GM18909 (cell line): ENCODE results near the gene UBE2J2.
A peak's percentile ranks its signal among the peaks of the same experiment; 100 is the strongest.

Source experiments
- ATAC-seq: cut with Tn5 transposase; IDR thresholded peaks from one replicate; pipeline ENCODE4 v1.9.1; 2021; ENCODE audit warnings: mild to moderate bottlenecking; ENCODE audit not compliant: unreplicated experiment, poor library complexity

The UBE2J2 gene

DNA sequence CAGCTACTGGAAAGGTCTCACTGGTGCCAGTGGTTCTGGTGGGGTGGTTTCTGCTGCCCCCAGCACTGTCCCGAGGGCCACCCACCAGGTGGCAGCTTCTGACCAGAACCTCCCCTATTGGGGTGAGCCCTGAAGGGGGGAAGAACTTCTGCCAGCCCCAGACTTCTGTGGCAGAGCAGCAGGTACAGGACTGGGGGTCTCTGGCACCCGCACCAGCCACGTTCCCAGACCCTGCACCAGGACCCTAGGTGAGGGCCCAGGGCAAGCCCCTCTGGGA is 36.4 kb upstream of the UBE2J2 start:
- ATAC-seq, result no peak

DNA sequence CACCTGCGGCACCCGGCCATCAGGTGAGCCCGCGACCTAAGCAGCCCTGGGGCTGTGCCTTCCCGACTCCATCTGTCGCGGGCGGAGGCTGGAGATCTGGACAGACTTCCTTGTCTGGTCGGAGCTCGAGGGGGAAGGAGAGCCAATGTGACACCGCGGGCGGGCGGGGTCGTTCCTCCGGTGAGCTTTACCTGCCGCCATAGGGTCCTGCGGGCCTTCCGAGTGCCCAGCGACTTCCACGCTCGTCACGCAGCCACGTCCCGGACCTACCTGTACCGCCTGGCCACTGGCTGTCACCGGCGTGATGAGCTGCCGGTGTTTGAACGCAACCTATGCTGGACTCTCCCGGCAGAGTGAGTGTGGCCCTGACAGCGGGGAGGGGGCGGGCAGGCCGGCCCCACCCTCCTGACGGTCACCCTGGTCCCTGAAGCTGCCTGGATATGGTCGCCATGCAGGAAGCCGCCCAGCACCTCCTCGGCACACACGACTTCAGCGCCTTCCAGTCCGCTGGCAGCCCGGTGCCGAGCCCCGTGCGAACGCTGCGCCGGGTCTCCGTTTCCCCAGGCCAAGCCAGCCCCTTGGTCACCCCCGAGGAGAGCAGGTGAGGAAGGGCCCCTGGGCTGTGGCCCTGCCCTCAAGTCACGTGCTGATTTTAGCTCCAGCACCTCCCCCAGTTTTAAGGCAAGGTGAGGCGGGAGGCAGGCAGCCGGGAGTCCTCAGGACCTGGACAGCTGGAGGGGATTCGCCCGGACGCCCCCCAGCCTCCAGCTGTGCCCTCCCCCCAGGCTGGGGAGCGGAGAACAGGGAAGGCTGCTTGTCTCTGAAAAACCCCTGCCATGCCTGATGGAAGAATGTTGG is 35.8 kb upstream of the UBE2J2 start:
- ATAC-seq, result no peak

DNA sequence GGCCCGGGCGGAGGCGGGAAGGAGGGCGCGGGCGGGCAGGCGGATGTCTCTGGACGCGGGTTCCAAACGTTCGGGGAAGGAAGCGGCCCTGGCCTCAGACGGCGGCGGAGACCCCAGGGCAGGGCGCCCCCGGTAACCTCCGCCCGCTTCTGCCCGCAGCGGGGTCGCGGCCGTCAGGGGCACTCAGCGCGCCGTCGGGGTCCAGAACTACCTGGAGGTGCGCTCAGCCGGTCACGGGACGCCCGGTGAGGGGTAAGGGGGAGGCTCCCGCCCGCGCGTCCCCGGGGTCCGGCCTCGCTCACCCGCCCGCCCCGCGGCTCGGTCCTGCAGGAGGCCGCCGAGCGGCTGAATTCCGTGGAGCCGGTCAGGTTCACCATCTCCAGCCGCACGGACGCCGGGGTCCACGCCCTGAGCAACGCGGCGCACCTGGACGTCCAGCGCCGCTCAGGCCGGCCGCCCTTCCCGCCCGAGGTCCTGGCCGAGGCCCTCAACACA is 35.1 kb upstream of the UBE2J2 start:
- ATAC-seq, result peak; percentile 2

DNA sequence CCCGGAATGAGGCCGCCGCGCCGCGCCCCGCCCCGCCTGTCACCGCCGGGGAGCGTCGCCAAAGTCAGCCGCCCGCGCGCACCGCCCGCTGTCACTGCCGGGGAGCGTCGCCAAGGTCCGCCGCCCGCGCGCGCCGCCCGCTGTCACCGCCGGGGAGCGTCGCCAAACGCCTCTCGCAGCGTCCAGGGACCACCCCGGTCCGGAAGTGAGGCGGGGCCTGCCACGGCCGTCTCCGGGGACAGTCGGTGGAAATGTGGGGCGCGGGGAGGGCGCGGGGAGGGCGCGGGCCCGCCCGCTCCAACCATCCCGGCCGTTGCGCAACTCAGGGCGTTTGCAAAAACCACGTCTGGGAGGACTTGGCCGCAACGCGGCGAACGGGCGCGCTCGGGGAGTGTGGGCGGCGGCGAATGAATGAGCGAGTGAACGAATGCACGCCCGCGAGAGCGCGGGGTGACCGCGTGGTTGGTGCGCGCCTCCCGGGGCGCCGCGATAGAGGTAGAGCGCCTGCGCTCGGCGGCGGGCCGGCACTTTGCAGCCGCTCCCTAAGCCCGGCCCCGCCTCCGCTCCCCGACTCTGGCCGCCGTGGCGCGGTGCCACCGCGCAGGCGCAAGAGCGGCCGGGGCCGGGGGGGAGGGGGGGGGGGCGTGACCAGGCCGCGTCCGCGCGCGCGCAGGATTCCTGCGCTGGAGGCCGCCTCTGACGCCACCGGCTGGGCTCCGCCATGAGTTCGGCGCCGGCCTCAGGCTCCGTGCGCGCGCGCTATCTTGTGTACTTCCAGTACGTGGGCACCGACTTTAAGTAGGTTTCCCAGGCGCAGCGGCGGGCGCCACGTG is 34.5 kb upstream of the UBE2J2 start, which contains the start of the genes ACAP3 and PUSL1:
Gene ACAP3 (minus strand): TSS at position 8 of the 833 bp plus-strand sequence. CDS start 115 bp downstream, outside the sequence.
Gene PUSL1 (plus strand): TSS at position 675 of the 833 bp plus-strand sequence. CDS start 47 bp downstream, at position 722.
- ATAC-seq, result peak; percentile 57

DNA sequence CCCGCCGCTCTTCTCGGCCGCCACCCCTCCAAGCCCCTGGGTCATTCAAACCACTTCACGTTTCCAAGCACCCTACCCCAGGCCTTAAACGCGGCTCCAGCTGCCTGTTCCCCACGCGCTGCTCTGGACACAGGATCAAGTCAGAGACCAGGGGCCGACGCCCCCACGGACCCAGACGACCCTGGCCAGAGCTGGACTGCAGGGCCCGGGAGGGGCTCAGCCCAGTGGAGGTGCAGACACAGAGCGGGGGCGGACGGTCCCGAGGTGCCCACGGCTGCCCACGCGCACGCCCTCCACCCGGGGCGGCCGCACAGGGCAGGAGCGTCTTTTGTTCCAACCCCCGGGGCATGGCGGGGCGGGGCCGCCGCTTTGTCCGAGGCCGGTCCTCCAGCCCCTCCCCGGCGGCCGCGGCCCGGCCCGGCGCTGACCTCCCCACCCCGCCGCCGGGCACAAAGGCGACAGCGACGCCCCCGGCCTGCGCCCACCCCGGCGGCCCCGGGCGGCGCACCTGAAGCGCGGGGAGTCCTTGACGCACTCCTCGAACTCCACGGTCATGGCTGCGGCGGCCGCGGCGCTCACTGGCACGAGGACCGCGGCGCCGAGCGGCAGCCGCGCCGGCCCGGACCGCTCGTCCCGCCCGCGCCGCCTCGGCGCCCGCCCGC is 33.7 kb upstream of the UBE2J2 start:
- peak; percentile 8 for ATAC-seq

DNA sequence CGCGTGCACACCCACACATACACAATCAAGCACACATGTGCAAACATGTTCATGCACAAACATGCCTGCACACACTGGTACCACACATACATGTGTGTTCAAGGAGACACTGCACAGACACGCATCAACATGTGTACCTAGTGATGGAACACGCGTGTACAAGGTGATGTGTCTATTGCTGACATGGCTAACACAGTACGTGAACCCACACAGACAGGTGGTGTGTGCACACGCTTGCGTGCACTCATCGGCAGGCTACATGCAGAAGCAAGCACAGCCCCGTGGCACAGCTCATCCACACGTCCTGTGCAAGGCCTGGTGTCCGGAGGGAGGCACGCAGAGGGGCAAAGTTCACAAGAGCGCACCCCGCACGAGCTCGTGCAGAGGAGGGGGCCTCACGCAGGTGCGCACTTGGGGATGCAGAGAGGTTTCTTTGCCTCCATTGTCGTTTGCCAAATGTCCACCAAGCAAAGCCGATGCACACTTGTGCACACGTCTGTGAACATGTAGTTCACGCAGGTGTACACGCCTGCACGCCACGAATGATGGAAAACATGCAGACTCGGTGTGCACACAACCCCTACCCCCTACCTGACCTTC is 33.1 kb upstream of the UBE2J2 start:
- no peak for ATAC-seq

DNA sequence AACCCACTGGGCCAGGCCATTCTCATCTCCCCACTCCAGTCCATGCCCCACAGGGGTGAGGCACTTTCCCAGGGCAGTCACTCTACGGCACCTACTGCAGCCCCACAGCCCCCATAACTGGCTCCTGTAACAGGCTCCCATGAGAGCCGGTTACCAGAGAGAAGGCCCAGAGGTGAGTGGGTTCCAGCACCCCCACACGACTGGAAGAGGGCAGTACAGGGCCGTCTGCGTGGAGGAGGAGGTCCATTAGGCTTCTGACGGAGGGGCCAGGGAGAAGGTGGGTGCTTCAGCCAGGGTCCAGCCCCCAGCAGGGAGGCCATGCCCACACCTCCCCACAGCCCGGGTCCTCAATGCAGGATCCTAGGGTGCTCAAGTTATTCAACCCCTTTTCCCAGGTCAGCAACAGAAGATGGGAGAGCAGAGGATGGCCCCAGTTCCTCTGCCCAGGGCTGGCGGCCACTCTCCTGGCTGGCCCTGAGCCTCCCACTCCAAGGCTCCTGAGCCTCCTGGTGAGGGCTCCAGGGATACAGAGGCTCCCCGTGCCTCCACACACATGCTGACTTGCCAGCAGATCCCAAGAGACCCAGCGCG is 32.5 kb upstream of the UBE2J2 start:
- no peak for ATAC-seq

DNA sequence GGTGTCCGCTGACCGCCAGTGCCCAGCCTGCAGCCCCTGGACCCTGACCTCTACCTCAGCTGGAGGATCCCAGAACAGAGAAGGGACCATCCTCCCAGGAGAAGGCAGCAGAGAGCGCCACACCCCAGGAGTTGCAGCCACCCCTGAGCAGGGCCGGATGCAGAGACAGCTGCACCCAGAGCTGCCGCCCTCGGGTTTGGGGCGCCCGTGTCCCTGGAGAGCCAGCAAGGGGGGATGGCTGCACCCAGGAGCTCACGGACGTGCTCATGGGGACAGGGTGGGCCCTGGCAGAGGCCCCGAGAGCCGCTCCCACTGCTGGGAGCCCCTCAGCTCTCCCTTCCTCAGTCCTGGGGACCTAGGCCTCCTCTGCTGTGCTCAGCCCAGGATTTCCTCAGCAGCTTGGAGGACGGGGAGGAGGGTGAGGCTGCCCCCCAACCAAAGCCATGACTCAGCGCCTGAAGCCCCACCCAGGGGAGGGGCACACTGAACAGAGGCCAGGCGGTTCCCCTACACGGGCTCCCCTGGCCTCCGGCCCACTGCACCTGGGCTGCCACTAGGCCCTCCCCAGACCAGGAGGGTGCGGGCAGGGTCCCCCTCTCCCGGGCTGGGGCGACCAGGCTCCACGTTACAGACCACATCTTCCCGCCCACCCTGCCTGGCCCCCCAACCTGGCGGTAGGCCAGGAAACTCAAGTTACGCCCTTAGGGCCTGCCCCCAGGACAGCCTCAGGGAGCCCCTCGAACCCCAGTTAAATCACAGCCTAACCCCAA is 31.8 kb upstream of the UBE2J2 start:
- no peak for ATAC-seq

DNA sequence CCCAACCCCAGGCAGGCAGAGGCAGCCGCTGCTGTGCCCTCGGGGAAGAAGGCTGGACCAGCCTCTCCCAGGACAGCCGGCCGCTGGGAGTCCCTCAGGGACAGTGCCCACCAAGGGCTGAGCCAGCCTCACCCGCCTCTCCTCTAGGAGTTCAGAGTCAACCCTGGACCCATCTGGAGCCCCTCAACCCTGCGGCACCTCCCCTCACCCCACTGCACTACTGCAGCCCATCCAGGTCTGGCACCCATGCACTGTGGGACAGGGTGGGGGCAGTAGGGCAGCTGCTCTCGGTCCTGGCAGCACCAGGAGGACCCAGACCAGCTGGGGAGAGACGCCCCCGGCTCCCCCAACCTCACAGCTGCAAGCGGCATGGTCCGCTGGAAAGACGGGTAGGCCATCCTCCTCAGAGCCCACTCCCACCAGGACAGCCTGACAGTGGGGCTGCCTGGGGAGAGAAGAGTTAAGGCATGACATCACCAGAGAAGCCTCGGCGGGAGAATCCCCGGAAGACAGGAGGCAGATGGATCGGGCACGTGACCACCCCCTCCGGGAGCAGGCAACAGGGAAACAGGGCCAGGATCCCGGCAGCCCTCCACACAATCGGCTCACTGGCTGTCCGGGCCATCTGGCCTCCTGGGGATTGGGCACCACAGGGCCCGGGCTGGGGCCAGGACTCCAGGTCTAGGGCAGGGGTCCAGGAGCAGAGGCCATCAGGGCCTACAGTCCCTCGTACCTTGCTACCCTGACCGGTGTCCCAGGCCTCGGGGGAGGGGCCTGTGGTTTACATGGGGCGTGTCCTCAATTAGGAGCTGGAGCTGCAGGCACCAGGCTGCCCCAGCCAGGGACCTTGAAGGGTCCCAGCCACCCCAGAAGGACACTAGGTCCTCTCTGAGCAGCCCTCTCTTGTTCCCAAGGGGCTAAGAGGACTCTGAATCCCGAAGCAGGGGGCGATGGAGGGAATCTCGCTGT is 31.0 kb upstream of the UBE2J2 start:
- ATAC-seq, result no peak

DNA sequence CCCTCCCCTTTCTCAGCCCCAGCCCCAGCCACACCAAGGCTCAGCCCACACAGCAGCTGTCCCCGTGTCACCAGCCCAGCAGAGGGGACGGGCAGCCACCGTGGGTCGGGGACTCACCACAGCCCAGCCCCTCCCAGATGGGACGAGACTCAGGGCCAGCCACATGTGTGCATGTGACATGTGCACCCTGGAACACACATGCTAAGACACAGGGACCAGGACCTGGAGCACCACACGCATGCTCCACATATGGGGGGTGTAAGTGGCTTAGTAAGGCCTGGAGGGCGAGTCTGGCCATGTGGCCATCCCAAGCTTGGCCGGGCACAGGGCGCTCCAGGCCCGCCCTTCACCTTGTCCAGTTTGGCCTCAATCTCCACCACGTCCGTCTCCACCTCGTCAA is 30.1 kb upstream of the UBE2J2 start:
- no peak for ATAC-seq

DNA sequence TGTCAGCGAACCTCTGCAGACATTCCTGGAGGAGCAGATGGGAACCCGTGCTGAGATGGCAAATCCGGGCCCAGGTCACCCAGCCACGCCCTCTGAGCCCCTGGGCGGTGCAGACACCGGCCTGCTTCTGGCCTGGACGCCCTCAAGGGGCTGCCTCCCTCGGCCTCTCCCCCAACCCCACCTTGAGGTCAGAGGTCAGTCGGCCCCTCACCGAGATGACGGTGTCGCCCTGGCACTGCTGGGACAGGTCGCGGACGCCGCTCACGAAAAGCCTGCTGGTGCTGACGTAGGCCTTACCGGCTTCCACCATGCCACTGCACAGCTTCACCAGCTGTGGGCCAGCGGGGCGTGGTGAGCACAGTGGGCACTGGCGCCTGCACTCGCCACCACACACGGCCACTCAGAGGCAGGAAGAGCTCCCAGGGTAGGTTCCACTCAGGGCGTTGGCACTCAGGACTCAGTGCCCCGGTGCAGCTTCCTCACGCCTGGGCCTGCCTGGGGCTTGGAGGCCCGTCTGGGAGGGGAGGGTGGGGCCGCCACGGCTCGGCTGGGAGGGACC is 29.4 kb upstream of the UBE2J2 start:
- no peak for ATAC-seq

DNA sequence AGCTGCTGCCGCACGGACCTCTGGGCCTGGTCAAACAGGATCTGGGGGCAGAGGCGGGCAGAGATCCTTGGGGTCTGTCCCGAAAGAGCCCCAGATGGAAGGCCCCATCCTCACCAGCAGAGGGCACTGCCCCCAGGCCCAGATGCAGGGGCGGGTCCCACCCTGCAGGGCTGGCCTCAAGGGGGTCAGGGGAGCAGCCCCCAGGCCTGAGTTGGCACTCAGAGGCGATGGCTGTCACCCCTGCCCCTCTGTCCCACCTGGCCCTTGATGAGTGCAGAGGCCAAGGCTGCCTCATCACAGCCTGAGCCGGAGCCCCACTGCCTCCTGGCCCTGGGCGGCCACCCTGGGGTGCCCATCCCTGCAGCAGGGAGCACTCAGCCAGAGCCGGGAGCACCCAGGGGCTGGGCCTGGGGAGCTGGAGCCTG is 28.4 kb upstream of the UBE2J2 start:
- ATAC-seq, result no peak

DNA sequence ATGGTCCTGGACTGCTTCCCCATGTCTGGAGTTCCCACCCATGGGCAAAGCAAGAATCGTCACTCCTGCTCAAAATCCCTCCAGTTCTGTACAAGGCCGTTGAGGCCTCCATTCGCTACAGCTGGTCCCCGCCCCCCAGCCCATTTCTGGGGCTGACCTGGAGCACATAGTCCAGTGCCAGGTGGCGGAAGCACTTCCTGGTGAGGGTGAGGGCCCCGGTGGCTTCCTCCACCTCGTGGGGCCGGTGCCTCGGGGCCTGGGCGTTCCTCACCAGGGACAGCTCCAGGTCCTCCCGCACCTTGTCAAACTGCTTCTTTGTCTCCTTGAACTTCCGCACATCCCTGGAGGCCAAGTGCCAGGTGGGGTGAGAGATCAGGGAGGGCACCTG is 26.7 kb upstream of the UBE2J2 start:
- no peak for ATAC-seq

DNA sequence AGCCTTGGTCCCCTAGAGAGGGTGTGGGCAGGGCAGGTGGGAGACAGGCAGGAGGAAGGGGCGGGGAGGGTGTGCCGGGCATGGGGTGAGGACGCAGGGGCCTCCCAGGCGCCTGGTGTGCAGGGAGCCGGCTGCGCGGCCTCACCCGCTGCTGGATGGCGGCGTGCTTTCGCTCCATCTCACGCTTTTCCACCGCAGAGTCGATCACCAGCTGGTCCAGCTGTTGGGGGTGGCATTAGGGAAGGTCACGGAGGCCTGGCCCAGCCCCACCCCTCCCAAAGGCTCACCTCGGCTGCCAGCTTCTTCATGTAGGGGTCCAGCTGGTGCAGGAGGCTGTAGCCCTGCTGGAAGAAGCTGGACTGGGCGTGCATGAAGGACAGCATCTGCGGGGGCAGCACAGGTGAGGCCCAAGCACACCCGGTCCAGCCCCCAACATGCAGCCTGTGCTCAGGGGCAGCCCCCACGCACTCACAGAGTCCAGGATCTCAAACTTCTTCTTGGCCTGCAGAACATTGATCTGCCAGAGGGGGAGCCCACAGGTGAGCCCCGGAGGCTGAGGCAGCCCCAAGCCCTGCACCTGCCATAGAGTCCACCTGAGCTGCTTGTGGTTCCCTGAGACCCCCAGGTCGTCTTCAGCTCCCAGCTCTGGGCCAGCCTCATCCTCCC is 26.2 kb upstream of the UBE2J2 start:
- ATAC-seq, result no peak

DNA sequence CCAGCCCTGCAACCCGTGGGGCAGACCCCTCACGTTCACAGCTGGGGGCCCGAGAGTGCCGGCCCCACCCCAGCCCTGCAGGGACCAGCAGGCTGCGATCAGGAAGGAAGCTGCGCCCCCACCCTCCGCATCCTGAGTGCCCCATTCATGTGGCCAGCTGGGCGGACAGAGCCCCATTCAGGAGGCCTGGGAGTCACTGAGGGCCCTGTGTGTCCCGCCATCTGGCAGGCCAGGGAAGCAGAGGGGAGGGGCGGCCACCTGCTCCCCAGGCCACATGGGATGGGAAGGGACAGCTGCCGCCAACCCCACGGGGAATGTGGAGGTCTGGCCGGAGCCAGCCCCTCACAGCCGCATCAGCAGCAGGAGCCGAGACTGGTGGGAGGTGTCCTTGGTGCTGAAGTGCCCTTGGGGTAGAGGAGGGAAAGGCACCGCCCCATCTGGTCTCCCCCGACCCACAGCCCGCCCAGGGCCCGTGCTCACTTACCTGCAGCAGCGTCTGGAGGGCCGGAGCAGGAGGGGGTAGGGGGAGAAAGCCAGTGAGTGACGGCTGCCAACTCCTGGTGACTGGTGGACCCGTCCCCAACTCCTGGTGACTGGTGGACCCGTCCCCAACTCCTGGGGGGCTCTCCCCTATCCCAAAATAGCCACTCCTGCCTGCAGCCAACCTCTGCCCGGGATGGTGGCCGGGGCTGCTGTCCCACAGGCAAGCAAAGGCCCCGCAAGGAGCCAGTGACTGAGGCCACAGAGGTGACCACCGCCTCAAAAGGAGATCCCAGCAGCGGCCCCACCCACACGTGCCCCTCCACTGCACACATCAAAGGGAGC is 25.4 kb upstream of the UBE2J2 start:
- no peak for ATAC-seq

DNA sequence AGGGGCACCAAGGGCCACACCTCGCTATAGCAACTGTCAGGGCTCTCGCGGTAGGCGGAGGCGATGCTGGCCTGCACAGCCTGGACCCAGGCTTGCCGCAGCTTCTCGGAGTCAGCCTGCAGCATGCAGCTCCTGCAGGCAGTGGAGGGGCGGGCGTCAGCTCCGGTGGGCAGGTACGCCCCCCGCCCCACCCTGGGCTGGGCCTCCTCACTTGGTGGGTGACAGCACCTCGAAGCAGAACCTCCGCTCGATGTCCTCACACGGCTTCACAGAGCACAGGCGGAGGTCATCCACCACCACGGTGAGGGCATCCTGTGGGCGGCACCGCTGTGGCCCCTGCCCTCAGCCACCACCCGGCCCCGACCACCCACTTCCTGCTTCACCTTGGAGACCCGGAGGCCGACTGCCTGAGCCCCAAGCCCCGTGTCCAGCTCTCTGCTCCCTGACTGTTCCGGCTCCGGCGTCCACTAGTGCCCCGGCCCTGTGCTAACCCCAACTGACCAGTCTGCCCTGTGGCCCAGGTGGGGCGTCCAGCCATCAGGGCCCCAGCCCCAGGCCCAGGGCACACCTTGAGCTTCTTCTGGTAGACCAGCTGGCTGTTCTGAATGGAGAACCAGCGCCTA is 24.3 kb upstream of the UBE2J2 start:
- no peak for ATAC-seq
